GM19351 (cell line): ENCODE measurements around the gene ARL16.
A peak's percentile ranks its signal among the peaks of the same experiment; 100 is the strongest.

ENCODE experiments used
- ATAC-seq: cut with Tn5 transposase; IDR thresholded peaks from one replicate; pipeline ENCODE4 v1.9.1; 2021; ENCODE audit warnings: mild to moderate bottlenecking, moderate library complexity; ENCODE audit not compliant: unreplicated experiment

ARL16 gene

GRCh38 chr17:81713004-81713555 lies 29.5 kb upstream of the ARL16 start:
- no peak for ATAC-seq

DNA sequence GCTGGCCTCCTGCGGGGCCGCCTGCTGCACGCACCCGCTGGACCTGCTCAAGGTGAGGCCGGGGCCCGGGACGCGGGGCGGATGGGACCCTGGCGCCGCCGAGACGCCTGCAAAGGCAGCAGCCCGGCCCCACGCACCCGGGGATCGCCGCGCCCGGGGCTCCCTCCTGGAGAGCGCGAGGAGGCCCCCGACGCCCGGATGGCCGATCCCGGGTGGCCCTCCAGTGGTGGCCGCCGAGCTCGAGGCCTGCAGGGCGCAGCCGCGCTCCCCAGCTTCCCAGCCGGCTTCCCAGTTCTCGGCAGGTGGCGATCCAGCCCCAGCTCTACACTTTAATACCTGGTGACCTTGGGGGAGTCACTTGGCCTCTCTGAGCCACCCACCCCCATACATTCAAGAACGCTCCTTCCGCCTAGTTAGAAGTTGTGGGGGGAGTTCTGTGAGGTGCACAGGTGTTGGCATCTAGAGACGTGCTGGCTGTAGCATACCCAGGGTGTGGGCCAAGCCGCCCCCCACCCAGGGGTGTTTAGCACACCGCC lies 28.9 kb upstream of the ARL16 start:
- ATAC-seq = peak; percentile 12

GRCh38 chr17:81711814-81712467 lies 28.3 kb upstream of the ARL16 start, which contains the start of gene SLC25A10:
SLC25A10 (plus strand) TSS chr17:81712284; CDS start chr17:81712427, 143 bp downstream.
- peak; percentile 66 for ATAC-seq

DNA sequence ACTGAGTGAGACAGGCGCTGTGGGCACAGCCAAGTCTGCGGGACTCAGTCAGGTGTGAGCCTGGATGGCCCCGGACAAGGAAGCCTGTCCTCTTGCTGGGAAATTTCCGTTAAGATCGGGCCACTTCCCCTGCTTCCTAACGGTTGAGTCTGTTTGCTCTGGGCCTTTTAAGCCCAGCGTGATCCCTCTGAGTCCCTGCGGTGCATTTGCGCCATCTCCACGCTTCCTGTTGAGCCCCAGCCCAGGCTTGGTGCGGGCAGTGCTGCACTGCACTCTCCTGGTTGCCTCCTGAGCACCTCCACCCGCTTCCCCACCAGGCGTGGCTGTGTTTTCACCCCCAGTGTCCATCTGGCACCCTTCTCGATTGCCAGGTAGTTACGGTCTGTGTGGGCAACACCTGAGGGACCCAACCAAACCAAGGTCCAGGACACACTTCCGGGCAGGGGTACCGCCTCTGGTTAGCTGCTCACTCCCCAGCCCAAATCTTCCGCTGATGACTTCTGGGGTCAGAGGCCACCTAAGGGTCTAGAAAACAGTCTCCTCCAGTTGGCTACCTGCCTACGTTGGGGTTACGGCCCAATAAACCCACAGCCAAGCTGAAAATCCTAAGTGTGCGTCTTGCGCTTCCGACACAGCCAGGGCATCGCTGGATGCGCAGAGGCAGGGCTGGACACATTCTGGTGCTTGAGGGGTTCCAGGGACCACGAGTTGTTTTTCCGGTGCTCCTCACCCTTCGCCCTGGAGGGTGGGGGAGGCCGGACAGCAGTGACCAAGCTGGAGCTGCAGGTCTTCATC lies 27.1 kb upstream of the ARL16 start:
- ATAC-seq = no peak

DNA sequence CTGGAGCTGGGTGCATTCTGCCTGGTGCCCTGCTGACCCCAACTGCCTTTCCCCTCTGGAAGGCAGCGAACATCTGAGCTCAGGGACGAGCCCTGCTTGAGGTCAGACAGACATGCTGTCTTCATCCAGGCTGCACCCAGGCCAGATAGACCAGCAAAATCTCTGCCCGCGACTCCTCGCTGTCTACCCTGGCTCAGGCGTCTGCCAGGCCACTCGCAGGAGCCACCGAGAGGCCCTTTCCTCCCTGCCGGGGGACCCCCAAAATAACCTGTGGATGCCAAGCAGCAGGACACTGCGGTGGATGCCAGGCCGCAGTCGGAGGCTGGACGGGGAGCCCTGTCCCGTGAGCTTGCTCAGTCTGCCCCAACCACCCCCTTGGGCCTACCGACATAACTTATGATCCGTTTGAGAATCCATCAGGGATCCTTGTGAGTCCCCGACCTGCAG lies 25.2 kb upstream of the ARL16 start:
- no peak for ATAC-seq

DNA sequence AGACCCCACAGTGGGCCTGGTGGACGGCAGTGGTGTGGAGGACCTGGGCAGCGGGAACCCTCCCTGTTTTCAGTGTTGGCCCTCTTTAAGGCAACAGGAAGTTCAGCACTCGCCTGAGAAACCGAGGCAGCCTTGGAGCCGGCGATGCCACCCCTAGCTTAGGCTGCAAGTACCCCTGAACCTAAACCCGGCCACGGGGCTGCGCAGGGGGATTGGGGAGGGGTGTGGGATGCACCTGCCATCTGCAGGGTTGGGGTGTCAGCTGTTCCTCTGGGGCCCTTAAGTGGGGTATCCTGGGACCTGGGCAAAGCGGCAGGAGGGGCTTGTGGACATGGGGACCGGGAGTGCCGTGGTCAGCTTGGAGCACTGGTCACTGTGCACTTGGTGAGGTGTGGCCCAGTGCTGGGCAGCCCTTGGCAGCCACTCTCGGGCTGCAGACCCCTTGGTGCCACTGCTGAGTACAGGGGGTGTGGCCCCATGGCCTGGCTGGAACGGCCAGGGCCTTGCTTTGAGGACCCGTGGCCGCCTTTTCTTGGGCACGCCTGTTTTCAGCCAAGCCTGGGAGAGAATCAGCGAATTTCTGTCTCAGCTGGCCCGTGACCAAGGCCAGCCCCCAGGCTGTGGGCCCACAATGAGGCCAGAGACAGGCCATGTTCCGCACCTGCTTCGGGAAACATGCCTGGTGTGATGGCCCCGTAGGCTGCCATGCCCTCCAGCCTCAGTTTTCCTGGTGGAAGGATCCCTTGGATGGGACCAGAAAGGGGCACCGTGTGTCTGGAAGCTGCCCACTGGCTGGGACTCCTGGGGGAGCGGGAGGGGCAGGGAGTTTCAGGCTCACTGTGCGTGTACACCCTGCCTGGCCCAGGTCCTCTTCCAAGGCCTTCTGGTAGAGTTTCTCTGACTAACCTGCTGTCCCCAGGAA lies 24.4 kb upstream of the ARL16 start:
- ATAC-seq = no peak

GRCh38 chr17:81706757-81707624 lies 23.4 kb upstream of the ARL16 start:
- ATAC-seq = no peak

- no peak for ATAC-seq
Measured at GRCh38 chr17:81706232-81706611, 22.6 kb upstream of the ARL16 start.

GRCh38 chr17:81705518-81706231 lies 22.1 kb upstream of the ARL16 start:
- no peak for ATAC-seq

GRCh38 chr17:81703747-81704654 lies 20.4 kb upstream of the ARL16 start:
- no peak for ATAC-seq

GRCh38 chr17:81702934-81703746 lies 19.5 kb upstream of the ARL16 start, which contains the start of gene MRPL12:
MRPL12 (plus strand) TSS chr17:81703367; CDS start chr17:81703502, 135 bp downstream.
- peak; percentile 83 for ATAC-seq

DNA sequence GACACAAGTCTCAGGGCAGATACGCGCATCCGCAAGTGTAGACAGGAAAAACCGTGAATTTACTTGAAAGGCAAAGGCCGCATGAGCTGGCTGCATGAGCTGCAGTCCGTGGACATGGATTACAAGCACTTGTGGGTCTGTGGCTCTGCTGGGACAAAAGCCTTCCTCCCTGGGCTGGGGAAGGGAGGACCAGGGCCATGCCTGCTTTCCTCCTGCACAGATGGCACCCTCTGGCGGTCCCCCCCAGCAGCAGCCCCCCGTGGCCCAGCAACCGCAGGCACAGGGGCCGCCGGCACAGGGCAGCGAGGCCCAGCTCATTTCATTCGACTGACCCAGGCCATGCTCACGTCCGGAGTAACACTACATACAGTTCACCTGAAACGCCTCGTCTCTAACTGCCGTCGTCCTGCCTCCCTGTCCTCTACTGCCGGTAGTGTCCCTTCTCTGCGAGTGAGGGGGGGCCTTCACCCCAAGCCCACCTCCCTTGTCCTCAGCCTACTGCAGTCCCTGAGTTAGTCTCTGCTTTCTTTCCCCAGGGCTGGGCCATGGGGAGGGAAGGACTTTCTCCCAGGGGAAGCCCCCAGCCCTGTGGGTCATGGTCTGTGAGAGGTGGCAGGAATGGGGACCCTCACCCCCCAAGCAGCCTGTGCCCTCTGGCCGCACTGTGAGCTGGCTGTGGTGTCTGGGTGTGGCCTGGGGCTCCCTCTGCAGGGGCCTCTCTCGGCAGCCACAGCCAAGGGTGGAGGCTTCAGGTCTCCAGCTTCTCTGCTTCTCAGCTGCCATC lies 17.9 kb upstream of the ARL16 start:
- no peak for ATAC-seq

GRCh38 chr17:81700353-81701287 lies 17.0 kb upstream of the ARL16 start:
- ATAC-seq = no peak

GRCh38 chr17:81697261-81698044 lies 13.9 kb upstream of the ARL16 start:
- no peak for ATAC-seq
